Activated CD4-positive, alpha-beta T cell treated with anti-CD3 and anti-CD28 coated beads for 48 hours (primary cell): ENCODE results near the gene C1orf174.

ENCODE experiments used
- DNase-seq: peaks from one replicate; pipeline ENCODE4 v3.0.0-alpha.2; 2020

The C1orf174 gene

DNA sequence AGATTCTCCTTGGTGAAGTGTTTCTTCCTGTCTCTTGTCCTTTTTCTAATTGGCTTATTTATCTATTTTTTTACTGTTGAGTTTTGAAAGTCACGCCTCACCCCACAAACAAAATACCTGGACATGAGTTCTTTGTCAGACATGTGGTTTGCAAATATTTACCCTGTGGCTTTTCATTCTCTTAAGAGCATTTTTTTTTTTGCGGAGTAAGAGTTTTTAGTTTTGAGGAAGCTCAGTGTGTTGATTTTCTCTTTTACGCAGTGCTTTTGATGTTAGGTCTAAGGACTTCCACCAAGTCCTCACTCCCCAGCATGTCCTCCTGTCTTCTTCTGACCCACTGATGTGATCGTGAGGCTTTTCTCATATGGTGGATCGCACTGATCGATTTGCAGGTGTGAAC lies 35.2 kb downstream of the C1orf174 start:
- DNase-seq, result no peak

DNA sequence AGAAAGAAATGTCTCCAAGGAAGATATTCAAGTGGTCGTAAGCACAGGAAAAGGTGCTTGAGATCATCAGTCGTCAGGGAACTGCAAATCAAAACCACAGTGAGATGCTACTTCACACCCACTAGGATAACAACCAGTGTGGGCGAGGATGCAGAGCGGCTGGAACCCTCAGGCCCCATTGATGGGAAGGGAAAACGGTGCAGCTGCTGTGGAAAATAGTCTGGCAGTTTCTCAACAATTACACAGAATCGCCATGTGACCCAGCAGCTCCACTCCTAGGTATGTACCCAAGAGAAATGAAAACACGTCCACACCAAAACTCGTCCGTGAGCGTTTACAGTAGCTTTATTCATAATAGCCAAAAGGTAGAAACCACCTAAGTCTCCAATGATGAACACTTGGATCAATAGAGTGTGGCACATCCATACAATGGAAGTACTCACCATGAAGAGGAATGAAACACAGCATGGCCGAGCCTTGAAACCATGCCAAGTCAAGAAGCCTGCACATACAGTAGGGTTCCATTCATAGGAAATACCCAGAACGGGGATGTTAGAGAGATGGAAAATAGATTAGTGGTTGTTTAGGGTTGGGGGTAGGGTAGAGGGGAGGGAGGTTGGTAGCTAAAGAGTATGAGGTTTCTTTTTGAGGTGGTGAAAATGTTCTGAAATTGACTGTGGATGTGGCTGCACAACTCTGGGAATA lies 36.7 kb downstream of the C1orf174 start:
- DNase-seq, result no peak

DNA sequence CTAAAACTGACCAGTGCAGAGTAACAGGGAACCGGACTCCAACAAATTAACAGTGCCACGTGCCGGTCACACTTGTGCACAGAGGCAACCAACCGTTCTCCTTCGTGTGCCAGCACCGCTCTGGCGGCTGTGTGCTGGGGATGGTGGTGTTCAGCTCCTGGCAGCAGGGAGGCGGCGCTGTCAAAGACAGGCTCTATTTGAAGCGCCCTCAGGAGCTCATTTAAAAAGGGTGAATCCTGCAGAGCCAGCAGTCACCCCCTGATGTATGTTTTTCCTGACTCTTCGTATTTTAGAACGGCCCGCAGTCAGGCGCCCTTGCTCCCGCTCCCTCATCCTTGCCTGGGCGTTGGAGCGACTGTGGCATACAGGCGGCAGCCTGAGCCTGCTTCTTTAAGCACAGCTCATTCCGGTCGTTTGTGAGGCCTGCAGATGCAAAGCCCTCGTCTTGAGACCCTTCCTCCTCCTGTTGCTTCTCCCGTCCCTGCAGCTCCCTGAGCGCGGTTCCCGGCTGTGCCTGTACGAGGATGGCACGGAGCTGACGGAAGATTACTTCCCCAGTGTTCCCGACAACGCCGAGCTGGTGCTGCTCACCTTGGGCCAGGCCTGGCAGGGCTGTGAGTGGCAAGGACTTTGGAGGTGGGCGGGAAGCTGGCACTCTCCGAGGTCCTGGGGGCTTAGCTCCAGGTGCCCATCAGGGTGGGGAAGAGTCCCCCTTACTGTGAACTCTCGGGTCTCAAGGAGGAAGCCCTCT lies 41.7 kb downstream of the C1orf174 start:
- peak; percentile 31 for DNase-seq

DNA sequence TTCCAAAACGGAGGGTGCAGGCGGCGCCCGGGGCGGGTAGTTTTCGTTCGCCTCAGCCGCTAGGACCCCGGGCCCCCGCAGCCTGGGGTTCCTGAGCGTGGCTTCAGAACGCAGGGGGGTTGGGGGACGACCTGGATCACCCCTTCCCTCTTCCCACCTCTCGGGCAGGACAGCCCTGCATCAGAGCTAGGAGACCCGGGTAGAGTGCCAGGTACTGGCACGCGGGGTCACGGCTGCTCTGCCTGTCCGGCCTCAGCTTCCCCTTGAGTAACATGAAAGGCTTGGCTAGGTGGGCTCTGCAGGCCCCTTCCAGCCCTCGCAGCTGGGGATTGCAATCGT lies 42.3 kb downstream of the C1orf174 start:
- peak; percentile 11 for DNase-seq

DNA sequence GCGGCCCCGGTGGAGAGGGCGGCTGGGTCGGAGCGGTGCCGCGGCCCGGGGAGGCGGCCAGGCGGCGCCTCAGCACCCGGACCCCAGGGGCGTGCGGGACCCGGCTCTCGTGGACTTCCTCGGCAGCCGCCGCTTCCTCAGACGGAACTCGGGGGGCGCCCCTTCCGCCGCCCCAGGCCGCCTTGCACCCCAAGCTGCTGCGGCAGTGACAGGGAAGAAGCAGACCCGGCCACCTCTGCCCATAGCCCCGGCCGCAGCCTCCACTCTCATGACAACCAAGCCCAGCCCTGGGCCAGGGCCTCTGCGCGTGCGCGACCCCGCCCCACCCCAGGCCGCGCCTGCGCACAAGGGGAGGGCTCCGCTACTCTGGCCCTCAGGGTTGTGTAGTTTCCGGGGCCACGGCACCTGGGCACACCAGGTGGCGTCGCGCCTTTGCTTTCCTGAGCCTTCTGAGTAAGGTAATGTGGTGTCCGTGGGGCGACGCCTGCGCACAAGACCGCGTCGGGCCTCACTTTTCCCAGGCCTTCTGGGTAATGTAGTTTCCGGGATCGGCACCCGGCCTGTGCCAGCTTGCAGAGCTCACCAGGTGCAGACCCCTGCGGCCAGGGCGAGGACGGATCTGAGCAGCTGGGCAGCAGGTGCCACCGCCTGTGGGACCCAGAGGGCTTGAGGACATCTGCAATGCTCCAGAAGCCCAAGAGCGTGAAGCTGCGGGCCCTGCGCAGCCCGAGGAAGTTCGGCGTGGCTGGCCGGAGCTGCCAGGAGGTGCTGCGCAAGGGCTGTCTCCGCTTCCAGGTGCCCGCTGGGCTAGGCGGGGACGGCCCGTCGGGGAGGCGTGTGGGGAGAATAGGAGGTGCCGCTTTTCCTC lies 42.9 kb downstream of the C1orf174 start, which contains the start of the genes CEP104 and DFFB:
CEP104 (minus strand) TSS at position 289 of the 868 bp plus-strand sequence. CDS start 4,804 bp downstream, outside the sequence.
DFFB (plus strand) TSS at position 554 of the 868 bp plus-strand sequence; CDS start at position 682, 128 bp downstream.
- peak; percentile 97 for DNase-seq

DNA sequence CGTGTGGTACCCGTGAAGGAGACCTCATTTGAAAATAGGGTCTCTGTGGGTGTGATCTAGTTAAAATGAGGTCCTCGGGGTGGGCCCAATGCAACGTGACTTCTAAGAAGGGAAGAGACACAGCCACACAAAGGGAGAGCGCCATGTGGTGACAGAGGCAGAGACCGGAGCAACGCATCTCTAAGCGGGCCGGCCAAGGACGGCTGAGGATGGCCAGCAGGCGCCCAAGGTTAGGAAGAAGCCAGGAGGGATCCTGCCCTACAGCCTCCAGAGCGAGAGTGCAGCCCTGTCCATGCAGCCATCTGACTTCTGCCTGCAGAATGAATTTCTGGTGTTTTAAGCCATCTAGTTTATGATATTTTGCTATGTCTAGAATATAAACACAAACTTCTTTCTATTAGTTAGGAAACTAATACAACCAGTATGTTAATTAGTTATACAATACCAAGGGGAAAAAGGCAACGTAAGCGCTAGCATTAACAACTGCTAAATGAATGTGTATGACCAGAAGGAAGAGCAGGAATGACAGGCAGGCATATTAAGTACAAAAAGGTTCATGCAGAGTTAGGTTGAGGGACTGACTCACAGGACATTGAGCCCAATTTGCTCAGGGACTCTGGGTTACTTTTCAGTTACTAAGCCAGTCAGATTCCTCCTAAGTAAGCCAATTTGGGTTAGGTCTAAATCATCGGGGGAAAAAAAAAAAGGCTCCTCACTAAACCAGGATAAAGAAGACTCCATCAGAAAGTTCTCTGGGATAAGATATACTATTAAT lies 47.2 kb downstream of the C1orf174 start:
- no peak for DNase-seq

DNA sequence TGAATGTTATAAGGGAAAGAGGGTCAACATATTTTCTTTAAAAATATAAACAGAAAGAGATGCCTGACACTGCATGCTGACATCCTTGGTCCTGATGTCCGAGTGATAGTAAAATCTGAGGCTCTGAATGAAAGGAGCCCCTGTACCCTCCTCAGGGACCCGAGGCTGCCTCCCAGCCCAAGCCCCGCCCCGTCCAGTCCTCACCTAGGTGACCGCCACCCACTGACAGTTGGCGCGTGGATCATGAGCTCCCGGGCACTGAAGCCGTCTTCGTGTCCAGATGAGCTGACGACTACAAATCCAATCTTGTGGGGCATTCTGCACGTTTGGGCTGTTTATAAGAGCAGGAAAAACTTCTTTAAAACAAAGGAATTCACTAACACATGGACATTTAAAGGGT lies 48.0 kb downstream of the C1orf174 start:
- no peak for DNase-seq

DNA sequence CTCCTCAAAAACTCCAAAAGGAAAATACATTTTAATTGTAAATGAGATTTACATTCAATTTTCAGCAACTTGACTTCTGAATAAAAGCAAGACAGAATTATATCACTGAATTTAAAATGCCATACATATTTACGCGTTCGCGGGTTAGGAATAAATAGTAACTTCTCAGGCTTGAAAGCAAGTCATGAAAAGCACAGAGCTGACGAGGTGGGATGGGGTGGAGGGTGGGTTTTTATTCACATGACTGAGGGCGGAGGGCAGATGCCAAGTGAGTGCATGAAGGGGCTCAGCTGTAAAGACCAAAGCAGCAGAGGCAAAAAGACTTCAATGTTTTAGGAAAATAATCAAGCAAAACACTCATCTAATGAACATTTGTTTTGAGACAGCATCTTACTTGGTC lies 48.8 kb downstream of the C1orf174 start:
- no peak for DNase-seq

DNA sequence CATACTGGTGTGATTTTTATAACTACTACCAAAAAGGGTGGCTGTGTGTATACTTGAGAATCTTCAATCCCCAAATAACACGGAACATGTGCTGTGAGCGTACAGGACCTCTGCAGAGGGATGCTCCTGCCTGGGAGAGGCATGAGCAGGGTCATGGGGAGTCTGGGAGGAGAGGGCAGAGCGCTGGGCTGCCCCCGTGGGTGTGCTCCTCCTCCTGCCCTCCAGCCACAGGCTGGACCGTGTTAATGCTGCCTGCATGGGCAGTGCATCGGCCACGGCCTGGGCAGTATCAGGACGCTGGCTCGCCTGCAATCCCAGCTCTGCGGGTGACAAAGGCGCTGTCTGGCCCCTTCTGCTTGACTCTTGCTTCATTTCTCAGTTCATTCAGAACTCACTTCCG lies 49.2 kb downstream of the C1orf174 start:
- no peak for DNase-seq

DNA sequence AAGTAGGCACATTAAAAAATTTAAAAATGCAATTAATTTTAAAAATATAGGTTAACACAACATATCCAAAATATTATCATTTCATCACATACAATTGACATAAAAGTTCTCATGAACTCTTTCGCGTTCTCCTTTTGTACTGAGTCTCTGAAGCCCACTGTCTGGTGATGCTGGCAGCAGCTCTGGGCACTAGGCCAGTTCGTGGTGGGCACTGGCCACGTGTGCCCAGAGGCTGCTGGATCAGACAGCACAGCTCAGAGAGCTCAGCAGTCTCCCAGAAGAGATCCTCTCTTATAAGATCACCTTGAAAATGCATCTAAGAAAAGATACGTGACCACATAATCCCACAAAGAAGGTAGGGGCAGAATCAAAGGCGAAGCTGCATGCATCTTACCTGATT lies 53.0 kb downstream of the C1orf174 start:
- no peak for DNase-seq

DNA sequence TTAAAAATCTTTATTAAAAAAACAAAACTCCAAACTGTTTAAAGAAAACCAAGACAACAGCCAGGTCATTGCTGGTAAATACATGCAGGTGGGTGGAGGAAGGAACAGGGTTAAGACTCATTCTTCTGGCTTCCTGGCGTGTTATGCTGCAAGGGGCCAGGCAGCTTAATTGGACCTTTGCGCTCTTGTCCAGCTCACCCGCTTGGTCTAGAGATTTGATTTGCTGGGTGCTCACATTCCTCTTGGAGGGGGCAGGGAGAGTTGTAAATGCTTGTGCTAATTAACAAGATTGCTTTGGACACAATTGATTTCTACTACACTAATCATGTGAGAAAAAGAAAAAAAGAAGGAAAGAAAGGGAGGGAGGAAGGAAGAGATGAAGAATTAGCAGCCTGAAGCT lies 53.5 kb downstream of the C1orf174 start:
- no peak for DNase-seq

DNA sequence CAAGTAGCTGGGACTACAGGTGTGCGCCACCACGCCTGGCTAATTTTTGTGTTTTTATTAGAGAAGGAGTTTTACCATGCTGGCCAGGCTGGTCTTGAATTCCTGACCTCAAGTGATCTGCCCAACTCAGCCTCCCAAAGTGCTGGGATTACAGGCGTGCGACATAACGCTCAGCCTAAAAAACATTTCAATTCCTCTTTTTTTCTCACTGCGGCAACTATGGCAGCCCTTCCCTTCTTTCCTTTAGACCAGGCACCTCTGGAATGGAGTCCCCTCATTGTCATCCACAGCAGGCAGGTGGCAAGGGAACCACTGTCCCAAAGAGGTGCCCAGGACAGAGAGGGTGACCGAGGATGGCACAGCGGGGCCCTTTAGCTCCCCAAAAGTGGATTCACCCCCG lies 57.2 kb downstream of the C1orf174 start:
- no peak for DNase-seq

DNA sequence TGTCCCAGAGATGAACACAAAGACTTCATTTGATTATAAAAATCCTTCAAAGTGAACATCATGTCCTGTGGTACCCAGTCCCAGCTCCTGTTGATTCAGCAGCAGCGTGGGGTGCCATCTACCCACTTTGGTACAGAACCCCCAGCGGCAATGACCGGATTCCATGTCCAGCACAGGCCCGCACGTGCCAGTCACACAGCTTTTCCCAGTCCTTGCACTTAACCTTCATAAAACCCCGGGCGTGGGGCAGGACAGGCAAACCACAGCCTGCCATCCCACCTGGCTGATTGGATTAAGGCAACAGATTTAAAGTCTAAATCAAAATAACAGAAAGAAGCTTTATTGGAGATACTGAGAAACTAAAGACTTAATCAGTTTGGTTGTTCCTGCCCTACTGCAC lies 58.6 kb downstream of the C1orf174 start:
- DNase-seq, result no peak
